DMS114 treated with DMSO at 0.1 percent for 48 hours (cell line): ENCODE data around the gene CEP20.

Source experiments
- DNase-seq: peaks from one replicate; lab custom pipeline; 2025; ENCODE audit not compliant: unreplicated experiment; lab: John Stamatoyannopoulos, UW

The CEP20 gene

GRCh38 chr16:15835136-15835878 lies 53.1 kb downstream of the CEP20 start:
- DNase-seq, result no peak

GRCh38 chr16:15834502-15834901 lies 53.9 kb downstream of the CEP20 start:
- DNase-seq, result no peak

- DNase-seq, result no peak
These were observed 54.9 kb downstream of the CEP20 start for GRCh38 chr16:15833541-15833940.

GRCh38 chr16:15832241-15832640 lies 56.2 kb downstream of the CEP20 start:
- DNase-seq, result no peak

- DNase-seq, result no peak
These were observed 57.5 kb downstream of the CEP20 start for GRCh38 chr16:15830832-15831451.

- no peak for DNase-seq
These were observed 58.9 kb downstream of the CEP20 start for GRCh38 chr16:15829460-15829859.

GRCh38 chr16:15827709-15828343 lies 60.6 kb downstream of the CEP20 start:
- no peak for DNase-seq

GRCh38 chr16:15827299-15827698 lies 61.1 kb downstream of the CEP20 start:
- no peak for DNase-seq

GRCh38 chr16:15825750-15826305 lies 62.6 kb downstream of the CEP20 start:
- no peak for DNase-seq

- no peak for DNase-seq
These were observed 65.4 kb downstream of the CEP20 start for GRCh38 chr16:15822957-15823356.

GRCh38 chr16:15820837-15821236 lies 67.6 kb downstream of the CEP20 start:
- no peak for DNase-seq

GRCh38 chr16:15819046-15819445 lies 69.4 kb downstream of the CEP20 start:
- DNase-seq, result no peak

GRCh38 chr16:15817446-15817845 lies 71.0 kb downstream of the CEP20 start:
- DNase-seq, result no peak

- no peak for DNase-seq
These were observed 72.2 kb downstream of the CEP20 start for GRCh38 chr16:15816228-15816627.
